Activated CD8-positive, alpha-beta memory T cell treated with anti-CD3 and anti-CD28 coated beads, Interleukin-2, amount 50 U/mL, for 48 hours (primary cell): ENCODE data around the gene NPHP4.

ENCODE experiments used
- DNase-seq: peaks from one replicate; pipeline ENCODE4 v3.0.0-alpha.2; 2020

NPHP4 gene

DNA sequence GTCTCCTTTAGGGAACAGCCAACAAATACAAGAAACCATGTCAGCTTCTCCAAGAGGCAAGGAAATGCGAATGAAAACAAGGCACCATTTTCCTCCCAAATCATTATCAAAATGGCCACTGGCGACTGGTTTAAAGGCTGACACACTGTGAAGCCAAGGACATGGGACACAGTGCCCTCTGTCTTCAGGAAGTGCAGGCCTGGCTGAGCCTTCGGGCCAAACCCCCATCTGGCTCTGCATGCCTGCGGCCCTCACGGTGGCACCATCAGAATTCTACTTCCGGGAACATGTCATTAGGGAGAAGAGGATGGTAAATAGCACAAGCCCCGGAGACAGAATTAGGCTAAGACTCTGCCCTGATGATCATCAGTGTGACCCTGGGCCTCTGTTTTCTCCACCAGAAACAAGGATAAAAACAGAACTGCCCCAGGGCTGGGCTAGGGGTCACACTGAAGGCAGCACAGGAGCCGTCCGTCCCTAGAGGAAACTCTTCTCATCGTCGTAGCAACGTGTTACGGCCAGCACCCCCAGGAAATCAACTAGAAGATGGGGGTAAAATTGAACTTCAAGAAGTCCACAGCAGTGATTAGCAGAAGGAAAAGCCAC is 103.5 kb downstream of the NPHP4 start:
- DNase-seq = no peak

- DNase-seq = no peak
These were observed 104.3 kb downstream of the NPHP4 start for GRCh38 chr1:5887971-5888361.

- no peak for DNase-seq
These were observed 104.8 kb downstream of the NPHP4 start for GRCh38 chr1:5887349-5887970.

DNA sequence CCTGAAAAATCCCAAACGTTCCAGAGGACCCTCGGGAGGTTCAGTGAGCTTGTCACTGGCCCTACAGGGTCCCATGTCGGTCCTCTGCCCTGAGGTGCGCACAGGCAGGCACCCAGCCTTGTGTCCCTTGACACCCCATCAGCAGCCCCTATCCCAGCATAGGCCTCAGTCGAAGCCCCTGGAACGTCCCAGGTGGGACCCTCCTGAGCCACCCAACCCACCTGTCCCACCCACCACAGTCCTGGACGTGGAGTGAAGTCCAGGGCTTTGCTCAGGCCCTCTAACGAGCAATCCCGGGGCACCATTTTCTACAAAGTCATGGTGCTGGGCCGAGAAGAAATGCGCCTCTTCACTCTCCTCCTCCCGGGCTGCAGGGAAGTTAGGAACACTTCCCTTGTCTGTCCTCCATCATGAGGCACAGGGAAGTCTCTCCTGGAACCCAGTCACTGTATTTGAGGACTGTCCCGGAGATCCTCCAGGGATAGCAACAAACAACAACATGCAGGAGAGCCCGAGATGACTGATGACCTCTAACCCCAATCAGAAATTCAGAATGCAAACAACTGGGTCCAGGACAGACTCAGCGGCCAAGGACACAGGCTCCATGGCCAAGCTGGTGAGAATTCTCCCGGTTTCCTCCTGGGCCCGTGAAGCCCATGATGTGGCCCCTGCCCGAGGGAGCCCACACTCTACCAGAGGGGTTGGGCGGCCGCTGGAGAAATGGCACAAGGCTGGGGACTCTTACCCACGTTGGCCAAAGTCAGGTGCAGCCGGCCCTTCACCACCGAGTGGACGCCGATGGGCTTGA is 105.5 kb downstream of the NPHP4 start:
- no peak for DNase-seq

DNA sequence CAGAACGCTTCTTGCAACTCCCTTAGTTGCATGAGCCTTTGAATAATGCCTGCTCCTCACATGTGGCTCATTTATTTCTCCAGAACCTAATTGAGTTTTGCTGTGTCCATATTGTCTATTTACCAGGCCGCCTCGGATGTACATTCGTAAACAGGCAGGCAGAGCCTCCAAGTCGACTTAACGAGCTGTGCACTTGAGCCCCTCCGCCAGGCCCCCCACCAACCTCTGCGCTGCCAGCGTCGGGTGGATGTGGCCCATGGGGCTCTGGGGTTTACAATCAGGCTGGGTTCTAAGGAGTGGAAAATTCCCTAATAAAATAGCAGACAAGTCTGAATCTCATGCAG is 106.1 kb downstream of the NPHP4 start:
- no peak for DNase-seq

- no peak for DNase-seq
These were observed 106.6 kb downstream of the NPHP4 start for GRCh38 chr1:5885471-5886139.

- no peak for DNase-seq
These were observed 108.1 kb downstream of the NPHP4 start for GRCh38 chr1:5884110-5884509.

DNA sequence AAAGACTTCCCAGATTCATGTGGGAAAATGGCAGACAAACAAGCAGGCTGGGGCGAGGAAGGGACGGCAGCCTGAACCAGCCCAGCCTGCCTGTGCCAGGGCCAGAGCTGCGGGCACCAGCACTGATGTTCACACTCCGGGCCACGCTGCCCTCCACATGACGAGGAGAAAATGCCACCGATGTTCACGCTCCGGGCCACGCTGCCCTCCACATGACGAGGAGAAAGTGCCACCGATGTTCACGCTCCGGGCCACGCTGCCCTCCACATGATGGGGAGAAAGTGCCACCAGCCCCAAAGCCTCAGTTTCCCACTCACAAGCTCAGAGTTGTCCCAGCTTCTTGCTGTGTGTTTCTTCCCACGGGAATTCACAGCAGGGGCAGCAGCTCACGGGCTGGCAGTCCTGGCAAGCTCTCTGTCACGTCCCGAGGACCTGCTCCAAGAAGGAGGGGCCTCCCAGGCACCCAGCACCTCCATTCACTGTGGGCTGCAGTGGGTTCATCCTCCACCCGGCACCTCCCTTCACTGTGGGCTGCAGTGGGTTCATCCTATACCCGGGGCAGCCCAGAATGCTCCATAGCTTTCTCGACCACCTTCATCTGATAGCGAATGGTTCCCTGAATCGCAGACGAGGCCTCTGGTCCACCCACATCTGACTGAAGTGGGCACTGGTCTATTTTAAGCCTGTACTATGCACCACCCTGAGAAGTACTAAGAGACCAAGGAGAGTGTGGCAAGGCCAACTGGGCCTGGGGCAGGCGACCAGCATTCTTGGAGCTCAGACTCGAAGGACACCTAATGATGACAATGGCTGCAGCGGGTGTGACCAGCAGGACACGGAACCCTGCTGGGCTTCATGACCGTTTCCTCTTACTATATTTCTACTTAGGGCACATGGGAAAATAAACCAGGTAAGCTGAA is 108.8 kb downstream of the NPHP4 start:
- DNase-seq = no peak

GRCh38 chr1:5882367-5883128 is 109.7 kb downstream of the NPHP4 start:
- no peak for DNase-seq

DNA sequence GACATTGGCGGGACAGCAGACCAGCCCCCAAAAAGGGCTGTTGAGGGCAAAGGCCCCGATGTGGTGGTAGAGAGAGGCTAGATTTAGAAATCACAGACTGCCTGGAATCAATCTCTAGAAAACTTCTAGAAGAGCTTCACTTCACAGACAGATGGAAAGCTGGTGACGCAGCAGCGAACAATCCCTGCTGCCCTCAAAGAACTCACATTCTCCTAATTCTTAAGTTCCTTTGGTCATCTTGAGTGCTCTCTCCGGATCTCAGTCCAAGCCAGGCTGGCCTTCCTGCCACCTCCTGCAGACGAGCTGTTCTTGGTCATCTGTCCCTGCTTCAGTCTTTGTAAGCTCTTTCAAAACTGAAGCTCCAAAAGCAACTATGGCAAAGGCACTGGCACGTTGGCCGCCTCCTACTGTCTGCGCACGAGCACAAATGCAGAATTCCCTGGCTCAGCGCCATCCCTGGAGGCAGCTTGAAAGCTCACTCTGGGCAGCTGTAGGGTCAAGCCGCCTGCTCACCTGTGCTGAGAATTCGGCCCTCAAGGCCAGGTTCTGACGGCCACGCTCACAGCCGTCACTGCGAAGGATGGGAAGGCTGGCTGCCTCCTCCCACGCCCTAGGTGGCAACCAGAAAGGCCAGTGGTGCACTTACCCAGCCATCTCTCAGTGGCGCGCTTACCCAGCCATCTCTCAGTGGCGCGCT is 110.6 kb downstream of the NPHP4 start:
- no peak for DNase-seq

- DNase-seq = no peak
These were observed 111.4 kb downstream of the NPHP4 start for GRCh38 chr1:5880630-5881405.

- DNase-seq = no peak
These were observed 112.8 kb downstream of the NPHP4 start for GRCh38 chr1:5879421-5879820.

- no peak for DNase-seq
These were observed 113.3 kb downstream of the NPHP4 start for GRCh38 chr1:5878971-5879370.

- no peak for DNase-seq
These were observed 114.3 kb downstream of the NPHP4 start for GRCh38 chr1:5877683-5878530.

- no peak for DNase-seq
These were observed 115.2 kb downstream of the NPHP4 start for GRCh38 chr1:5877001-5877400.

GRCh38 chr1:5876094-5876650 is 116.1 kb downstream of the NPHP4 start:
- no peak for DNase-seq

GRCh38 chr1:5875345-5875910 is 116.8 kb downstream of the NPHP4 start:
- no peak for DNase-seq

DNA sequence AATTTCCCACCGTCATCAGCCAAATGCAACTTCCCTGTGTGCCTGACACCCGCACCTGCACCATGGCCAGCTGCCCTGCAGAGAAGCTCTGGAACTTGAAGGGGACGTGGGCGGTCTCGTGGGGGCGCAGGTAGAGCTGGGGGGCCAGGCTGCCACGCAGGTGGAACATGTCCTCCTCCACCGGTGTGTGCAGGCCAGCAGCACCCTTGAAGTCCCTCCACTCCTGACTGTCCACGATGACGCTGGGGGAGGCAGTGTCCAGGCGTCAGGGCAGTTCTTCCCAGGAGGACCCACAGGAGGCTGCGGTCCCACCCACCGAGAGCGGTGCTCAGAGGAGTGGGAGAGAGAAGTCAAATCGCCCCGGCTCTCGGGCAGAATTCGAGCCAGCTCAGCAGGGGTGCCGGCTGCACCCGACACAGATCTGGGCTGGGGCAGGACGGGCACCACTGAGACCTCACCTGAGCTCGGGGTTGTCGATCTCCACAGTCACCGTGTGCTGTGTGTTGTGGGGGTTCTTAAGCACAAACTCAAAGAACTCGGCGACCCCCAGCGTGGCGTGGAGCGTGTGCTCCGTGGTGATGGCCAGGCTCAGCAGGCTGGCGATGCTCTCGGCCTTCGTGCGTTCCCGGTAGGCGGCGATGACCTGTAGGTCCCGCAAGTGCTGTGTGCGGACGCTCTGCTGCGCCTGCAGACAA is 117.7 kb downstream of the NPHP4 start:
- DNase-seq = no peak
